Limb (tissue), 2 donors: ENCODE measurements around the gene CLUH.

Experiments
- DNase-seq, 2 donors: peaks; one replicate each; pipeline ENCODE4 v3.0.0-alpha.2; 2016; ENCODE audit errors: extremely low spot score in 2 of 2

CLUH gene, protein sequence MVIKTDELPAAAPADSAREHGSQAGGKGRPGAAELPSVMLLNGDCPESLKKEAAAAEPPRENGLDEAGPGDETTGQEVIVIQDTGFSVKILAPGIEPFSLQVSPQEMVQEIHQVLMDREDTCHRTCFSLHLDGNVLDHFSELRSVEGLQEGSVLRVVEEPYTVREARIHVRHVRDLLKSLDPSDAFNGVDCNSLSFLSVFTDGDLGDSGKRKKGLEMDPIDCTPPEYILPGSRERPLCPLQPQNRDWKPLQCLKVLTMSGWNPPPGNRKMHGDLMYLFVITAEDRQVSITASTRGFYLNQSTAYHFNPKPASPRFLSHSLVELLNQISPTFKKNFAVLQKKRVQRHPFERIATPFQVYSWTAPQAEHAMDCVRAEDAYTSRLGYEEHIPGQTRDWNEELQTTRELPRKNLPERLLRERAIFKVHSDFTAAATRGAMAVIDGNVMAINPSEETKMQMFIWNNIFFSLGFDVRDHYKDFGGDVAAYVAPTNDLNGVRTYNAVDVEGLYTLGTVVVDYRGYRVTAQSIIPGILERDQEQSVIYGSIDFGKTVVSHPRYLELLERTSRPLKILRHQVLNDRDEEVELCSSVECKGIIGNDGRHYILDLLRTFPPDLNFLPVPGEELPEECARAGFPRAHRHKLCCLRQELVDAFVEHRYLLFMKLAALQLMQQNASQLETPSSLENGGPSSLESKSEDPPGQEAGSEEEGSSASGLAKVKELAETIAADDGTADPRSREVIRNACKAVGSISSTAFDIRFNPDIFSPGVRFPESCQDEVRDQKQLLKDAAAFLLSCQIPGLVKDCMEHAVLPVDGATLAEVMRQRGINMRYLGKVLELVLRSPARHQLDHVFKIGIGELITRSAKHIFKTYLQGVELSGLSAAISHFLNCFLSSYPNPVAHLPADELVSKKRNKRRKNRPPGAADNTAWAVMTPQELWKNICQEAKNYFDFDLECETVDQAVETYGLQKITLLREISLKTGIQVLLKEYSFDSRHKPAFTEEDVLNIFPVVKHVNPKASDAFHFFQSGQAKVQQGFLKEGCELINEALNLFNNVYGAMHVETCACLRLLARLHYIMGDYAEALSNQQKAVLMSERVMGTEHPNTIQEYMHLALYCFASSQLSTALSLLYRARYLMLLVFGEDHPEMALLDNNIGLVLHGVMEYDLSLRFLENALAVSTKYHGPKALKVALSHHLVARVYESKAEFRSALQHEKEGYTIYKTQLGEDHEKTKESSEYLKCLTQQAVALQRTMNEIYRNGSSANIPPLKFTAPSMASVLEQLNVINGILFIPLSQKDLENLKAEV (N-terminal part only)

DNA sequence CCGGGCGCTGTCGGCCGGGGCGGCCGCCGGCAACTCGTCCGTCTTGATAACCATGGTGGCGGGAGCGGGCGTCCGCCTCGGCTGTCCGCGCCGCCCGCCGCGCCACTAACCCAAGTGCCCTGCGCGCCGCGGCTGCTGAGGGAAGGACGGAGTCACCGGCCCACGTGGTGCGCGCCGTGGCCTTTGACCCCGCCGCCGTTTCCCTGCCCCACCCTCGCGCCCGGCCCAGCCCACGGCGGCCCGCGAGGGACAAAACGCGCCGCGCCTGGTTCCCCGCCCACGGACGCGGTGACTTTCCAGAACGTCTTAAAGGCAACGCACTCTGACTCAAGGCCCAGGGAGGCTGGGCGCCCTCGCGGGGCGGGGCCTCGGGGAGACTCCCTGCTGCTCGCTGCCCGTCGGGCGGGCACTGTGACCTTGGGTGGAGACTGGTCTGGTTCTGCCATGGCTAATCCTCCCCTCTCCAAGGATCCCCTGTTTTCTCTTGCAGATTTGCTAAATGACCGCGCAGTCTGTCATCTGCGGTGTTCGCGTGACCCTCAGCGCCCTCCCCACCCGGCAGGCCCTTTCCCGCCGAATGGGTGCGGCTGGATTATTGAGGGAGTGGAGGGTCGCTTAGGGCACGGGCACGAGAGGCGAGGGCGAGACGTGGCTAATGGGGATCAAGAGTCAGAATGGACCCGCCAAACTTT, at the start of gene CLUH:
Gene CLUH (minus strand): TSS at position 157 of the 692 bp plus-strand sequence. CDS start 103 bp downstream, at position 54.
- peak; percentile 90 to 96 for DNase-seq

DNA sequence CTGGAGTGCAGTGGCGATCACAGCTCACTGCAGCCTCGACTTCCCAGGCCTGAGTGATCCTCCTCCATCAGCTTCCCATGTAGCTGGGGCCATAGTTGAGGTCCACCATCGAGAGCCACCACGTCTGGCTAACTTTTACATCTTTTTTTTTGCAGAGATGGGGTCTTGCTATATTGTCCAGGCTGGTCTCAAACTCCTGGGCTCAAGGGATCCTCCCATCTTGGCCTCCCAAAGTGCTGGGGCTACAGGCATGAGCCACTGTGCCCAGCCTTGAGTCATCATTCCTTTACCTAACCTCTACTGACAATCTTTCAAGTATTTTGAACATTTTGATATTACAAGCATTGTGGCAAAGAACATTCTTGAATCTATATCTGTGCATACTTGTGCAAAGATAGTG, 47.3 kb upstream of the CLUH start:
- DNase-seq = no peak

DNA sequence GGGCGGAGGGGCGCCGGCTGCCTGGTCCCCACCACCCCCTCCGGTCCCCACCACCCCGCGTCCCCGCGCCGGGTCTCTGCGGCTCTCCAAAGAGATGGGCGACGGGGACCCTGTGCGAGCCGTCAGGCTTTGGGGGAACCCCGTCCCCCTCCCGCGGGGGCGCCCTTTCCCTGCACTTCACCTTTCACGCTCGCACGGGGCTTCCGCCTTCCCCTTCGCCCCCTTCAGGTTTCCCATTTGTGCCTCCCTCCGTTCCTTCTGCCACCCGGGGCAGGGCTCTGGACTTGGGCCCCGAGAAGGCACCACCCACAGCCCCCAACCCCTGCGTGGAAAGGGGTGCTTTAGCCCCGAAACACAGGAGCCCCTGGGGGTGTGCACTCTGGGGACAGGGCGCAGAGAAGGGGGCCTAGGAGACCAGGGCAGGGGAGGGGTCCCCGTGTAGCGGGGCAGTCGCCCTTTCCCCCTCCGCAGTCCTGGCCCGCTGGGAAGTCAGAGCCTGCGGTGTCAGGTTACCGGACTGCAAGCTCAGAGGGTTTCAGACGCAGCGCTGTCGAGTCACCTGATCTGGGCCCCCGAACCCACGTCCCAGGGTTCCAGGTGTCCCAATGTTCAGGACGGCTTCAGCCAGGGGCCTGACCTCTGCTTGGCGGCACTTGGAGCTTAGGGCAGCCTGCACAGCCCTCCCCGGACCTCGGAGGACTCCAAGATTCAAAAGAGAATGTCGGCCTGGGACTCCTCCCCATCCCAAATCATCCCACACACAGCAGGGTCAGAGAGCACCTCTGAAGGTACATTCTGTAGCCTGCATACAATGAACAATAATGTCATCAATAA, 44.5 kb upstream of the CLUH start:
- DNase-seq = no peak

DNA sequence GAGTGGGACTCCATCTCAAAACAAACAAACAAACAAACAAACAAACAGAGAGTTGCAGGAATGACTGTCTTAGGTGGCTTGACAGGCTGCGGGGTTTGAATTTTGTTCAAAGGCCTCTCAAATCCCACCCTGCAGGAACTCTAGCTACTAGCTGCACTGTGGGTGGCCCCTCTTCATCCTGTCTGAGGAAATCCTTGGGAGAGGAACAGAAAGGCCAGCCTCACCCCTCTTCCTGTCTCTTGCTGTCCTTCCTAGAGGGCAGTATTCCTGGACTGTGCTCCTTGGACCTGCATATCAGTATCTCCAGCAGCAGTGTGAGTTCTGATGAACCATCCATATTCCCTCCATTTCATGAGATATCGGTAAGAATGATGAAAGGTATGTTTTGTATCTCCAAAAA, 39.9 kb upstream of the CLUH start:
- DNase-seq = no peak

DNA sequence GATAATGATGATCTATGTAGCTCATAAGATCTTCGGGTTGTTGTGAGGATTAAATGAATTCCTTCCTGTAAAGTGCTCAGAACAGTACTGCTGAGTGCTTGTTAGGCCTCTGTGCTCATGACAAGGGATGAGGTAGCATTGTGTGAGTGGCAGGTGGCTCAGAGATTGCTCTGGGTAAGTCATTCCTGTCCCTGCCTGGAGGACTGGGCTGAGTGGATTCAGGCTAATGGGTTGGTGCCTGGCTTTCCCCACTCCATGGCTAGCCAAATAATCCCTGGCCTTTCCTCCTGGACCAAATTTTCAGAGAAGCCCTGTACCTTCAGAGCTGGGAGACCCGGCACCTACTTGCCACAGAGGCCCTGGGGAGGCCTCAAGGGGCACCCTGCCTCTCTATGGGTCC, 39.2 kb upstream of the CLUH start:
- no peak for DNase-seq

DNA sequence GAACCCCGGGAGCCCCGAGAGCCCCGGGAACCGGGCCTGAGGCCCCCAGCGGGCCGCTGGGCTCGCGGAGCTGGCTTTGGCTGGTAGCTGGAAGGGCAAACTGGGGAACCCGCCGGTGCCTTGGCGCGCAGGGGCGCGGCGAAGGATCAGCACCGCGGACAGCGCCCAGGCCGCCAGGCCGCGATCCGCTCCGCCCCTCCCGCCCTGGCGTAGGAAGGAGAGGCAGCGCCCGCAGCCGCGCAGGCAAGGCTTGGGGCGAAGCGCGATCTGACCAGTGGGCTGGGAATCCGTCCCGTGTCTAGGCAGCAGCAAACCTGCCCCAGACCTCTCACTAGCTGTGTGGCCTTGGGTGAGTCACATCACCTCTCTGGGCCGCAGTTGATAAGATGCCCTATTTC, 38.2 kb upstream of the CLUH start:
- DNase-seq = peak; percentile 65 to 86

DNA sequence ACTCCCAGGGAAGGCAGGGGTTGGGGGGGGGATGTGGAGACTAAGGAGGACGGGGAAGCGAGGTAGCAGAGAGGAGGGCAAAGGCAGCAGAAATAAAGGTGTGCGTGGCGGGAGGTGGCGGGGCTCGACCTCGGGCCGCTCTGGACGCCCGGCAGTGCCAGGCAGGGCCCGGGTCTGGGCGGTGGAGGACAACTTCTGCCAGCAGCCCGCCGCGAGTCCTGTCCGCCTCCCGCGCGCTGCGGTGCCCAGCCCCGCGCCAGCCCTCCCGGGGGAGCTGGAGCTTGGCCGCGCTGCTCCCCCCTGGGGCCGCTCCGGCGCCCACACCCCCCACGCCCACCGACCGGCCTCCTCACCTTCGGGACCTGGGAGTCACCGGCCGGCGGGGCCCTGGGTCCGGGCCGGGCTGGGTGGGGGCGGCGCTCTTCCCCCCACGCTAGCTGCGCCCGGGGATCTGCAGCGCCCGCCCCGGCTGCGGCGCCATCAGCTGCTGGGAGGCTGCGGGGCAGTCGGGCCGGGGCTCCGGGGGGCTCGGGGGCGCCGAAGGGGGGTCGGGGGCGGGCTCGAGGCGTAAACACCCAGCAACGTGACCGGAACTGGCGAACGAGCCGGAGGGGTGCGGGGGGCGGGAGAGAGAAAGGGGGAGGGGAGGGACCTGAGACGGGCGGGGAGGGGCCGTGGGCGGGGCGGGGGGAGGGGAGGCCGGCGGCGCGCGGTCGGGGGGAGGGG, 37.7 kb upstream of the CLUH start, which contains the start of gene CCDC92B:
Gene CCDC92B (minus strand): TSS at position 595 of the 726 bp plus-strand sequence. CDS start 14,507 bp downstream, outside the sequence.
- no peak for DNase-seq

DNA sequence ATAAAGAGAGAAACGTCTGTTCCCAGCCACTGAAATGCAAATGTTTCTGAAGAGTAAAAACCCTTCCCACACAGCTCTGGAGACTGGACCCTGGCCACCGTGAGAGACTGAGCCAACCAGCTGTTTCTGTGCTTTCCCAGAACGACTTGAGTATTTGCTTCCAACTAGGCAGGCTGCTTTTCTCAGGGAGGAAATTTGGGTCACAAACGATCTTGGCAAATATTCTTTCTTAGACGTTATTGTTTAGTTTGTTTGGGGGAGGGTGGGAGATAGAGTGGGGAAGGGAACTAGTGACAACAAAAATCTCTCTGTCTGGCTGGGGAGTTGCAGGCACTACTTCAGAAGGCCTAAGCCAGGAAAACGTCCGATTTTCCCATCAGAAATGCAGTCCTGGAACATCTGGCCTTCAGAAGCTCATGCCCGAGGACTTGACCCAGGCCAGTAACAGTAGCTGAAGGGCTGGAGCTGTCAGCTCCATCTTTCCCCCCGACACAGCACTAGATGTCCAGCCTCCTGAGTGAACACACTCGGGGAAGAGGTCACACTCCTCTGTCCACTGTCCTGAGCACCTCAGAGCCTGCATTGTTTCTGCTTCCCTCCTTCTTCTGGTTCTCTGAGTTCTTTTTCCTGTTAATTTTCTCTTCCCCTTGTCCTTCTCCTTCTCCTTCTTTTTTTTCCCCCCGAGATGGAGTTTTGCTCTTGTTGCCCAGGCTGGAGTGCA, 33.9 kb upstream of the CLUH start:
- peak in 1 of 2 donors; percentile 65 for DNase-seq

DNA sequence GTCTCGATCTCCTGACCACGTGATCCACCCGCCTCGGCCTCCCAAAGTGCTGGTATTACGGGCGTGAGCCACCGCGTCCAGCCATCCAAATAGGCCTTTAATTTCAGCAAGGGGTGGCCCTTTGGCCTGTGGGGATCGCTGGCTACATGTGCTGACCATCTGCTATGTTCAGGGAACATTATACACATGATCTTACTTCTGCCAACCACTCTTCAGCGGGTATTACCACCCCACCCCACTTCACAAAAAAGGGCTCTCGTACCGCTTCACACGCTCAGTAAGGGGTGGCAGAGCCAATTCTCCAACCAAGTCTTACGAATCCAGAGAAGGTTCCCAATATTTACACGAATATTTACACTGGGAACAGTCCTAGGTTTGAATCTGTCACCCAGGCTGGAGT, 26.1 kb upstream of the CLUH start:
- DNase-seq = no peak

DNA sequence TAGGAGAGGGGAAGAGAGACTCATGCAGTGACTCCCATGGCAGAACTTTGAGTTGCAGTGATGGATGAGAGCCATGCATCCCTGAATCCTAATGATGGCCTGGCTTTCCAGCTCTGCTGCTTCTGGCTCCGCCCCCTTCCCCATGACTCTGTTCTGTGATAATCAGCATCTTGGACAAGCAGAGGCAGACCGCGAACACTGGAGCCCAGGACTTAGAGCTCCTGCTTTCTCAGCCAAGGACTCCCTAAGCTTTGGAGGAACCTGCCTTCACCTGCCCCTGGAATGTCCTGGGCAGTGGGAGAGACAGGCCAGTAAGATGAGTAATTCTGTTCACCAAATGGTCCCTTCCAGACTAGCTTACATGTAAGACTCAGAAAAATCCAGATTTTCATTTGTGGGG, 25.4 kb upstream of the CLUH start:
- DNase-seq = no peak

DNA sequence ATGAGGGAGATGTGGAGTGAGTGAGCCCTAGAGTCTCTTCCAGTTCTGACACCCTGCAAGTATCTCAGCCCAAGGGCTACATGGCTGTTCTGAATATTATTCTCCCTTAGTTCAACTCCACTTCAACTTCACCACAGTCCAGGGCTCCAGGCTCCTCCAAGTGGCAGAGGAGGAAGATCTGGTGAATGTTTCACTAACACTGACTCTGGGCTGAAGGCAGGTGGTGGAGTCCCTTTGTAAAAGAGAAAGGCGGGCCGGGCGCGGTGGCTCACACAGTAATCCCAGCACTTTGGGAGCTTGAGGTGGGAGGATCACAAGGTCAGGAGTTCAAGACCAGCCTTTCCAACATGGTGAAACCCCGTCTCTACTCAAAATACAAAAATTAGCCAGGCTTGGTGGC, 24.3 kb upstream of the CLUH start:
- DNase-seq = no peak

DNA sequence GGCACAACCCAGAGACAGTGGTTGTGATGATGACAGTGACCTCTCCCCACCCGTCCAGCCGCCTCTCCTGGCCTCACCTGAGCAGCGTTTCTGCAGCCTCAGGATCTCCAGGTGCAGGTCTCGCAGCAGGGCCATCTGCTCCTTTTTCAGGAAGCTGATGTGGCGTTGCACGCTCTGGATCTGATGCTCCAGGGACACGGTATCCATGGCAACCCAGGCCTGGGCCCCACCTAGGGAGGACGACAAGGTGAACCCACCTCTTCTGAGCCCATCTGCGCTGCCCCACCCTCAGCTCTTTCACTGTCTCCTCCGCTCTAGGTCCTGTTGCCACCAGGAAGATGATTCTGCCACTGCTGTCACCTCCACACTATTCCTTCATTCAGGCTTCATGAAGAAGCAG, 23.4 kb upstream of the CLUH start:
- DNase-seq = no peak

DNA sequence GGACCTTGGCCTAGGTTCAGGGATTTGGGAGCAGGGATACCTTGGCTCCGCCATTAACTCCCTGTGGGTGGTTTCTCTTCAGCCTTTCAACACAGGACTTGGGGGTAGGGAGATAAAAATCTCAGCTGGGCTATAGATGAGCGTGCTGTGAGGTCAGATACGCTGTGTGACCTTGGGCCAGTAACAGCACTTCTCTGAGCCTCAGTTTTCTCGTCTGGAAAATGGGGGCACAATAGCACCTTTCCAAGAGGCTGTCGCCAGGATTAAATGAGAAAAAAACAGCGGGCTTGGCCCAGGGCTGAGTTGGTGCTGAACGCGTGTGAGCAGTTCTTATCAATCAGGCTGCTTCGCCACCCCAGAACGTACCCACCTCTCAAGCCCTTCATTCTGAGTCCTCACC, 20.2 kb upstream of the CLUH start:
- no peak for DNase-seq

DNA sequence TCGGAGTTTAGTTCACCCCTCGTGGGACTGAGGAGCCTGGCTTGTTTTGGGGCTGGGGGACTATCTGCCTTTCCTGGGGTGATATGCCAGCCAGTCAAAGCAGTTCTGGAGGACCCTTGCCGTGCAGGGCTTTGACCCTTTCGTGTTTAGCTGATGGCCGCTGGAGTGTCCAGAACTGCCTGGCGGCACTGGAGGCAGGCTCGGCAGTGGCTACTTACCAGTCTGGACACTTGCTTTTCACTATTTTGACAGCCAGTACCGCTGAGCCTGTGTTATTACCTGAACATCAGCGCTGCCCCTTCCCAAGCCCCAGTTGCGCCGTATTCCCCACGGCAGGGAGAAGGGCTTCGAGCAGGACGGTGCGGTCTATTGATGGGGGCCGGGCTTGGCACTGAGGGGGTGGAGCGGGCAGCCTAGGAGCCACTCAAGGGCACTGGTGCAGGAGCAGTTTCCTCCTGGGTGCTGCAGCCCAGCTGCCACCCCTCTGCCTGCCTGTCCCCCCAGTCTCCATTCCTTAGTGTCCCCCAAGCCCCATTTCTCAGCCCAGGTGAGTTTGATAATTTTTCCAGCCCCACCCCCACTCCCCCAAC, 19.3 kb upstream of the CLUH start:
- no peak for DNase-seq

DNA sequence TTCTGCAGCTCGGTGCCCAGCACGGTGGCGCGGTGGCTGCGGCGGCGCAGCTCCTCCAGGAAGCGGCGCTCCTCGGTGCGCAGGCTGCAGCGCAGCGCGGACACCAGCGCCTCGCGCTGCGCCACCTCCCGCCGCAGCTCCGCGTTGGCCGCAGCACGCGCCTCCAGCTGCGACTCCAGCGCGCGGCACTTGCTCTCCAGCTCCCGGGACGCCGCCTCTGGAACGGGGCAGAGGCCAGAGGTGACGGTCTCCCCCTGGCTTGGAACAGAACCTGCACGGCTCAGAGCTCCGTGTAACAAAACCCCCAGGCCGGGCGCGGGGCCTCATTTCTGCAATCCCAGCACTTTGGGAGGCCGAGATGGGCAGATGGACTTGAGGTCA, 13.2 kb upstream of the CLUH start:
- DNase-seq = peak in 1 of 2 donors; percentile 17

DNA sequence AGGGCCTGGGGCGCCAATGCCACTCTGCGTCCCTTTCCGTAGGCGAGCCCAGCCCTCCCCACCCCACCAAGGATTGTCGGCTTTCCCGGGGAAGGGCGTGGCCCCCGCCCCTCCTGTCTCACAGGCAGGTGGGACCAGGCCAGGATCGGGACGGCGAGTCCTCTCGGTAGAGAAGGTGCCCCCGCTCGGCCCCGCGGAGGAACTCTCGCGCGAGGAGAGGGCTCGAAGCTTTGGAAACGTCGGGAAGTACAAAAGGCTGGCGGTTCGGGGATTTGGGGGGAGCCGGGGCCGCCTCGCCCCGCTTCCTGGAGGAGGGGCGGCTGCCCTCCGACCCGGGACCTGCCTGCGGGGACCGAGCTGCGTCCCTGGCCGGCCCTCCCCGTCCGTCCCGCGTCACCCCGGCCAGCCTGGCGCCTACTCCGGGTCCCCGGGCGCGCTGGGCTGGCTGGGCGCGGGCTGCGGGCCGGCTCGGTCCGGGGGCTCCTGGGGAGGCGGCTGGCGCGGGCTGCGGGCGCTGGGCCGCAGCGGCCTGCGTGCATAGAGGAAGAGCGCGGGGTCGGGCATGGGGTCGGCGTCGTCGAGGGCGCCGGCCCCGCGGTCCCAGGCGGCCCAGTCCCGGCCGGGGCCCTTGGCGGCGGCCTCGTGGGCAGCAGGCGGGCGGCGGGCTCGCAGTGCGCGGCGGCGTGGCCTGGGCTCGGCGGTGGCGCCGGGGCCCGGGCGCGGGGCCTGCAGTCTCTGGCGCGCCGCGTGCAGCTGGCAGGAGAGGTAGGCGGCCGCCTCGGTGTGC, 12.6 kb upstream of the CLUH start:
- DNase-seq = peak in 1 of 2 donors; percentile 74

DNA sequence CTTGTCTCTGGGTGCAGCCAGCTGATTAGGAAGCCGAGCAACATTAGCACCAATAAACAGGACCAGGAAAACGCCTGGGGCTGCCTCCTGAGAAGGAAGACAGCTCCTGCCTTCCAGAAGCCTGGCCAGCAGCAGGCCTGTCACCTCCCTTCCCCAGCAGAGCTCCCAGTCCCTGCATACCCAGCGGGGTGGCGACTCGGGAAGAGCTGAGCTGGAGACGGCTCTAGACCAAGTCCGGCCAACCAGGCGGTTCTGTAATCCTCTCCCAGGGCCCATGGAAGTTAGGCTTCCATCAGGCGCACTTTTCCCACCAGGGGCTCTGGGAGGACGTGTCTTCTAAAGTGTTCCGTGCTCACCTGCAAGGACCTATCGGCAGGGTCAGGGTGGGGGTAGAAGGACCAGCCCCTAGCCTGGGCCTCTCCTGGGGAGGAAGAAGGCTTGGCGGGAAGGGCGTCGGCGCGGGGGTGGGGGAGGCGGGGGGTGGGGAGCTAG, 12.0 kb upstream of the CLUH start:
- DNase-seq = no peak
